ENCODE data around the gene WSB2.

The WSB2 gene

GRCh38 chr12:118050972-118051910 lies 9.7 kb downstream of the WSB2 start:
- TF ChIP-seq FOXP2 (optimal IDR thresholded peaks at IDR 0.05; ENCODE audit: borderline replicate concordance, extremely low read depth, extremely low read length, insufficient read depth) (no peak), SIN3A (IDR thresholded peaks at IDR 0.05; ENCODE audit: borderline replicate concordance, insufficient read depth, low read length) (no peak), POLR2AphosphoS5 (IDR thresholded peaks at IDR 0.05; ENCODE audit: low read depth, low read length) (no peak), TAF1 (IDR thresholded peaks at IDR 0.05; ENCODE audit: borderline replicate concordance, insufficient read depth, low read length) (no peak)
- TF ChIP-seq, protein P1, sequence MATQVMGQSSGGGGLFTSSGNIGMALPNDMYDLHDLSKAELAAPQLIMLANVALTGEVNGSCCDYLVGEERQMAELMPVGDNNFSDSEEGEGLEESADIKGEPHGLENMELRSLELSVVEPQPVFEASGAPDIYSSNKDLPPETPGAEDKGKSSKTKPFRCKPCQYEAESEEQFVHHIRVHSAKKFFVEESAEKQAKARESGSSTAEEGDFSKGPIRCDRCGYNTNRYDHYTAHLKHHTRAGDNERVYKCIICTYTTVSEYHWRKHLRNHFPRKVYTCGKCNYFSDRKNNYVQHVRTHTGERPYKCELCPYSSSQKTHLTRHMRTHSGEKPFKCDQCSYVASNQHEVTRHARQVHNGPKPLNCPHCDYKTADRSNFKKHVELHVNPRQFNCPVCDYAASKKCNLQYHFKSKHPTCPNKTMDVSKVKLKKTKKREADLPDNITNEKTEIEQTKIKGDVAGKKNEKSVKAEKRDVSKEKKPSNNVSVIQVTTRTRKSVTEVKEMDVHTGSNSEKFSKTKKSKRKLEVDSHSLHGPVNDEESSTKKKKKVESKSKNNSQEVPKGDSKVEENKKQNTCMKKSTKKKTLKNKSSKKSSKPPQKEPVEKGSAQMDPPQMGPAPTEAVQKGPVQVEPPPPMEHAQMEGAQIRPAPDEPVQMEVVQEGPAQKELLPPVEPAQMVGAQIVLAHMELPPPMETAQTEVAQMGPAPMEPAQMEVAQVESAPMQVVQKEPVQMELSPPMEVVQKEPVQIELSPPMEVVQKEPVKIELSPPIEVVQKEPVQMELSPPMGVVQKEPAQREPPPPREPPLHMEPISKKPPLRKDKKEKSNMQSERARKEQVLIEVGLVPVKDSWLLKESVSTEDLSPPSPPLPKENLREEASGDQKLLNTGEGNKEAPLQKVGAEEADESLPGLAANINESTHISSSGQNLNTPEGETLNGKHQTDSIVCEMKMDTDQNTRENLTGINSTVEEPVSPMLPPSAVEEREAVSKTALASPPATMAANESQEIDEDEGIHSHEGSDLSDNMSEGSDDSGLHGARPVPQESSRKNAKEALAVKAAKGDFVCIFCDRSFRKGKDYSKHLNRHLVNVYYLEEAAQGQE (IDR thresholded peaks at IDR 0.05; ENCODE audit: insufficient read depth in 1 of 2, low read depth in 2 of 2, low read length in 2 of 2) = no peak

- TF ChIP-seq TAF1 (IDR thresholded peaks at IDR 0.05; ENCODE audit: borderline replicate concordance, insufficient read depth, low read length) (no peak), SIN3A (IDR thresholded peaks at IDR 0.05; ENCODE audit: borderline replicate concordance, insufficient read depth, low read length) (no peak), POLR2AphosphoS5 (IDR thresholded peaks at IDR 0.05; ENCODE audit: low read depth, low read length) (no peak), FOXP2 (optimal IDR thresholded peaks at IDR 0.05; ENCODE audit: borderline replicate concordance, extremely low read depth, extremely low read length, insufficient read depth) (no peak)
- TF ChIP-seq, protein P1 (IDR thresholded peaks at IDR 0.05; ENCODE audit: insufficient read depth in 1 of 2, low read depth in 2 of 2, low read length in 2 of 2) = no peak
Observed at GRCh38 chr12:118046430-118046829, 14.5 kb downstream of the WSB2 start.

- TF ChIP-seq TAF1 (IDR thresholded peaks at IDR 0.05; ENCODE audit: borderline replicate concordance, insufficient read depth, low read length) (no peak), SIN3A (IDR thresholded peaks at IDR 0.05; ENCODE audit: borderline replicate concordance, insufficient read depth, low read length) (no peak)
Observed at GRCh38 chr12:118044577-118044976, 16.4 kb downstream of the WSB2 start.

GRCh38 chr12:118044075-118044474 lies 16.9 kb downstream of the WSB2 start:
- TF ChIP-seq, protein P1 (IDR thresholded peaks at IDR 0.05; ENCODE audit: insufficient read depth in 1 of 2, low read depth in 2 of 2, low read length in 2 of 2) = no peak
- TF ChIP-seq FOXP2 (optimal IDR thresholded peaks at IDR 0.05; ENCODE audit: borderline replicate concordance, extremely low read depth, extremely low read length, insufficient read depth) = no peak
- no peak for TF ChIP-seq POLR2AphosphoS5 (IDR thresholded peaks at IDR 0.05; ENCODE audit: low read depth, low read length)
- TF ChIP-seq TAF1 (IDR thresholded peaks at IDR 0.05; ENCODE audit: borderline replicate concordance, insufficient read depth, low read length) = no peak
- TF ChIP-seq SIN3A (IDR thresholded peaks at IDR 0.05; ENCODE audit: borderline replicate concordance, insufficient read depth, low read length) = no peak

DNA sequence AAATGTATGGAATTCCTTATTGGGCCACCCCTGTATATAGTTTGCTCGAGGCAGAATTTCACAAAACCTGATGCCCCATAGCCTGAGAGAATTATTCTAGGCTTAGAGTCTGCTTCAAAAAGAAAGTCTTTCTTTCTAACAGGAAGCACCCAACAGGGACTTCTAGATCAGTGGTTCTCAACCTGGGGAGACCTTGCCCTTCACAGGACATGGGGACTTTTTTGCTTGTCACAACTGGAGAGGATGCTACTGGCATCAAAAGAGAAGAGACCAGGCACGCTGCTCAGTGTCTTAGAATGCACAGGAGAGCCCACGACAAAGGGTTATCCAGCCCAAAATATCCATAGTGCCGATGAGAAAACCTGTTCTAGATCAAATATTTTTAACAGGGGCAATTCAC lies 18.9 kb downstream of the WSB2 start:
- TF ChIP-seq TAF1 (IDR thresholded peaks at IDR 0.05; ENCODE audit: borderline replicate concordance, insufficient read depth, low read length) = no peak
- TF ChIP-seq FOXP2 (optimal IDR thresholded peaks at IDR 0.05; ENCODE audit: borderline replicate concordance, extremely low read depth, extremely low read length, insufficient read depth) = no peak
- TF ChIP-seq, protein P1 (IDR thresholded peaks at IDR 0.05; ENCODE audit: insufficient read depth in 1 of 2, low read depth in 2 of 2, low read length in 2 of 2) = no peak
- TF ChIP-seq SIN3A (IDR thresholded peaks at IDR 0.05; ENCODE audit: borderline replicate concordance, insufficient read depth, low read length) = no peak
- TF ChIP-seq POLR2AphosphoS5 (IDR thresholded peaks at IDR 0.05; ENCODE audit: low read depth, low read length) = no peak
